Choroid plexus epithelial cell (primary cell): ENCODE data around the gene DNAH2.
A peak's percentile ranks its signal among the peaks of the same experiment; 100 is the strongest.

Source experiments
- DNase-seq: peaks from one replicate; pipeline ENCODE4 v3.0.0-alpha.2; 2010; ENCODE audit warnings: low read depth
- H3K4me3 ChIP-seq: 2 replicates; pipeline ENCODE4 v1.5.1; 2011; ENCODE audit warnings: low read depth, mild to moderate bottlenecking, control low read depth, low read length, moderate library complexity
- TF ChIP-seq, protein P1 (sequence below): conservative IDR thresholded peaks from 2 replicates; pipeline ENCODE4 v1.5.1; 2011; ENCODE audit warnings: low read depth, mild to moderate bottlenecking, control low read depth, inconsistent platforms, low read length, moderate library complexity

Gene DNAH2

DNA sequence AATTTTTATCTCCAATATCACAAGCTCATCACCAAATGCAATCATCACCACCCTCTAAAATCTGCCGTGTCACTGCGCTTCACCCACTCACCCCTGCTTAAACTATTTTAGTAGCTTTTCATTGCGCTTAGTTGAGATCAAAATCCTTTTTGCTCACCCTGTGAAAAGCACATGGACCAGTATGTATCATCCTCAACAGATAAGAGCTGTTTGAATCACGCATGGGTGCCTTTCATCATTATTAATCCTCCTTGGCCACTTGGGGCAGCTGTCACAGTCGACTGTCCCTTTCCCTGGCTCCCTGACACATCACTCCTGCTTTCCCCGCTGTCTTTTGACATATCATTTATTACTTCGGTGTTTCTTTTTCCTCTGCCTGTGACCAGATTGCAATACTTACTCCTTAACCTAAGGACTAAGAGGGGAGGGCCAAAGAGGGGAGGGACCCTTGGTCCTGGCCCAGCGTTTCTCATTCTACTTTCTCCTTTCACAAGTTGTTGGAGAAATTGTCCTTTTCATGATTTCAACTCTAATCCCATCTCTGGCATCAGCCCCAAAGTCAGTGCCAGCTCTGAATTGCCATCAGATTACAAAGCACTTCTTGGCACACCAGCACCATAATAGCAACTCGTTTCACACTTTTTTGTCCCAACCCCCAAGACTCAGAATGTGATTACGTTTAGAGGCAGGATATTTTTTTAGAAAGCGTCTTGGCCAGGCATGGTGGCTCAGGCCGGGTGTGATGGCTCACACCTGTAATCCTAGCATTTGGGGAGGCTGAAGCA is 107.9 kb downstream of the DNAH2 start:
- no peak overlapping the region for H3K4me3 ChIP-seq
- TF ChIP-seq, protein P1, sequence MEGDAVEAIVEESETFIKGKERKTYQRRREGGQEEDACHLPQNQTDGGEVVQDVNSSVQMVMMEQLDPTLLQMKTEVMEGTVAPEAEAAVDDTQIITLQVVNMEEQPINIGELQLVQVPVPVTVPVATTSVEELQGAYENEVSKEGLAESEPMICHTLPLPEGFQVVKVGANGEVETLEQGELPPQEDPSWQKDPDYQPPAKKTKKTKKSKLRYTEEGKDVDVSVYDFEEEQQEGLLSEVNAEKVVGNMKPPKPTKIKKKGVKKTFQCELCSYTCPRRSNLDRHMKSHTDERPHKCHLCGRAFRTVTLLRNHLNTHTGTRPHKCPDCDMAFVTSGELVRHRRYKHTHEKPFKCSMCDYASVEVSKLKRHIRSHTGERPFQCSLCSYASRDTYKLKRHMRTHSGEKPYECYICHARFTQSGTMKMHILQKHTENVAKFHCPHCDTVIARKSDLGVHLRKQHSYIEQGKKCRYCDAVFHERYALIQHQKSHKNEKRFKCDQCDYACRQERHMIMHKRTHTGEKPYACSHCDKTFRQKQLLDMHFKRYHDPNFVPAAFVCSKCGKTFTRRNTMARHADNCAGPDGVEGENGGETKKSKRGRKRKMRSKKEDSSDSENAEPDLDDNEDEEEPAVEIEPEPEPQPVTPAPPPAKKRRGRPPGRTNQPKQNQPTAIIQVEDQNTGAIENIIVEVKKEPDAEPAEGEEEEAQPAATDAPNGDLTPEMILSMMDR, result peak; percentile 6
- DNase-seq, result no peak

DNA sequence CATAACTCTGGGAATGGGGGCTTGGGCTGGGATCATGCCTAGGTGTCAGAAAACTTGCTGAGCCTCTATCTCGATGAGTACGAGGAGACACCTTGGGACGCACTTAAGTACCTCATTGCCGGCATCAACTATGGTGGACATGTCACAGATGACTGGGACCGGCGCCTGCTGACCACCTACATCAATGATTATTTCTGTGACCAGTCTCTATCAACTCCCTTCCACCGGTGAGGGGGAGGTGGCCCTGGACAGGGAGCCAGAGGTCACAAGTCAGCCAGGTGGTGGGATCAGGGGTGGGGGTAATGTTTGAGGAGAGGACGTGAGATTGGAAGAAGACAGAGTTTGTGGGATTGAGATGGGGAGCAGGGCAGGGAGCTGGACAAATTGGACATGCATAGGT is 113.1 kb downstream of the DNAH2 start:
- H3K4me3 ChIP-seq, result no peak overlapping the region
- TF ChIP-seq, protein P1, result no peak
- no peak for DNase-seq

DNA sequence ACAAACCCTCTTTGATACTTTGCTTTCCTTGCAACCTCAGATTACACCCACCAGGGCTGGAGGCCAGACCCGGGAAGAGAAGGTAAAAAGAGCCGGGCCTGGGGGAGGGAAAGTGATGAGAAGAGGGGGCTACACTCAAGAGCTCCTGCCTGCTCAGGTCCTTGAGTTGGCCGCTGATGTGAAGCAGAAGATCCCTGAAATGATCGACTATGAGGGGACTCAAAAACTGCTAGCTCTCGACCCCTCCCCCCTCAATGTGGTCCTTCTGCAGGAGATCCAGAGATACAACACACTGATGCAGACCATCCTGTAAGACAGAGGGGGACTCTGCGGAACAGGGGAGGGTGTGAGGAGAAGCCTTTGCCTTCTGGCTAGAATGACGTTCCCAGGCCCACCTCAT is 113.7 kb downstream of the DNAH2 start:
- TF ChIP-seq, protein P1, result no peak
- no peak for DNase-seq

DNA sequence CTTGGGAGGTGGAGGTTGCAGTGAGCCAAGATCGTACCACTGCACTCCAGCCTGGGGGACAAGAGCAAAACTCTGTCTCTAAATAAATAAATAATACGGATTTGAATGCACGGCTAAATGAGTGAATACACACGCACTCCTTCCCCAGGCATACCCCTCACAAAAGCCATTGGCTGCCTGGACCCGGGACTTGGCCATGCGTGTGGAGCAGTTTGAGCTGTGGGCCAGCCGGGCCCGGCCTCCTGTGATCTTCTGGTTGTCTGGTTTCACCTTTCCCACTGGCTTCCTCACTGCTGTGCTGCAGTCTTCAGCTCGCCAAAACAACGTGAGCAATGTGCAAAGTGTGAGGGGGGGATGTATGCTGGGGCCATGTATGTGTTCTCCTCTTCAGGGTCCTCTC is 114.9 kb downstream of the DNAH2 start:
- no peak overlapping the region for H3K4me3 ChIP-seq
- TF ChIP-seq, protein P1, result no peak
- no peak for DNase-seq

More for the DNA sequence above, 113.7 kb downstream of the DNAH2 start:
- no peak overlapping the region for H3K4me3 ChIP-seq

DNA sequence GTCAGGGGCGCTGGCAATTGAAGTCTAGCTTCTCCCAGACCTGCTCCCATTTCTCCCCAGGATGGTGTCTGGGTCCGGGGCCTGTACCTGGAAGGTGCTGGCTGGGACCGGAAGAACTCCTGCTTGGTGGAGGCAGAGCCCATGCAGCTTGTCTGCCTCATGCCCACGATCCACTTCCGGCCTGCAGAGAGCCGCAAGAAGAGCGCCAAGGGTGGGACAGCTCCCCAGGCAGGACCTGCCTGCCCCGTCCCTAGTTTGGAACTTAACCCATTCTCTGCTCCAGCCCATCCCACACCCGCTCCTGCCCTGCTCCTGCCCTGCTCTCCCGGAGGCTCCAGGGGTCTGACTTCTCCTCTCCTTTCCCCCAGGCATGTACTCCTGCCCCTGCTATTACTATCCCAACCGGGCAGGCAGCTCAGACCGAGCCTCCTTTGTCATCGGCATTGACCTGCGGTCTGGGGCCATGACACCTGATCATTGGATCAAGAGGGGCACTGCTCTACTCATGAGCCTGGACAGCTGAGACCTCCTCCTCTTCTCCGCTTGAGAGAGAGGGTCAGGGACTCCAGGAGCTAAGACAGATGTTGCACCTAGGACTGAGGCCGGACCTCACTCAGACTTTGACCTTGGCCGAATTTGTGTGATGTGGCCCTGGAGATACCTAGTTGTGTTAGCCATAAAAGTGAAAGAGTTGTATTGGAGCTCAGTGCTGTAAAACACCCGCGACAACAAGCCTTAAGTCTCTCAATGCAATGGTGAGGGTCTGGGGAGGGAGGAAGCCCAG is 115.7 kb downstream of the DNAH2 start:
- DNase-seq, result no peak
- H3K4me3 ChIP-seq, result peak overlapping the region; percentile 79
- TF ChIP-seq, protein P1, result no peak

DNA sequence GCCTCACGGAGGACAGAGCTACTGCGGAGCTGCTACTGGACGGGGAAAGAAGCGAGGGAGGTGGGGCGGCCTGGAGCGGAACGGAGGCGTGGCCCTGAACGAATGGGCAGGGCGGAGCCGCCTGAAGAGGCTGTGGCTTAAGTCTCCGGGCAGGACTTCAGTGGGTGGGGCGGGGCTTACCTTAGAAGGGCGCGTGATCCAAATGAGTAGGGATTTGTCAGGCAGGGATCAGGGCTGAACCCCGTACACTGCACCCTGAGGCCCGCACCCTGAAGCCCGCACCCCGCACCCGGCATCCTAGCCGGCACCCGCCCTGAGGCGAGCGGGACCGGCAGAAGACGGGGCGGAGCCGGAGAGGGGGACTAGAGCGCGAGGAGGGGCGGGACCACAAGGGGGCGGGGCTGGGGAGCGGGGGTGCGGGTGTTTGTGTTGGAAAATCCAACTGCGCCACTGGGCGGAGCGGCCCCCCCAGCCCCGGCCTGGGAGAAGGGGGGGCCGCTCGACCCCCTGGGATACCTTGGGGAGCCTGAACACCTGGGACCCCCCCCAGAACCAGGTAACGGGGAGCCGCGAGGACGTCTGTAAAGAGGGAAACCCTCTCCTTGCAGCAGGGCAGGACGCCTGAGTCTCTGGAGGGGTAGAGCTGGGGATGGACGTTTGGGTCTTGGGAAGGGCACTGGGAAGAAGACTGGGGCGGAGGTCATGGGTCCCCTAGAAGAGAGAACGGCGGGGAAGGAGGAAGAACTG is 116.4 kb downstream of the DNAH2 start, which contains the start of gene KDM6B:
TSS of gene KDM6B (plus strand) at position 423 of the 747 bp plus-strand sequence. CDS start 11,338 bp downstream, outside the sequence.
- TF ChIP-seq, protein P1, result peak; percentile 6
- peak within 1 kb of the TSS; percentile 79 for H3K4me3 ChIP-seq
- peak; percentile 95 for DNase-seq
